Mammary epithelial cell (primary cell): Measurements from ENCODE around the gene TCN2.

ENCODE experiments used
- CTCF ChIP-seq, 2 donors: IDR thresholded peaks in 1 of 2; conservative IDR thresholded peaks in 1 of 2; 2 replicates each; pipeline ENCODE4 v1.5.1; 2011 to 2012; ENCODE audit warnings: inconsistent platforms in 2 of 2, low read length in 2 of 2, mild to moderate bottlenecking in 2 of 2, control low read depth in 1 of 2, low read depth in 1 of 2; ENCODE audit not compliant: insufficient read depth in 1 of 2; ENCODE audit errors: extremely low read depth in 1 of 2
- EZH2 ChIP-seq: IDR thresholded peaks from 2 replicates; pipeline ENCODE4 v1.6.1; 2012; ENCODE audit warnings: low read length, inconsistent platforms, borderline replicate concordance

- TF ChIP-seq EZH2 (no peak), CTCF (conservative IDR thresholded peaks at IDR 0.05 in 1 of 2, IDR thresholded peaks at IDR 0.05 in 1 of 2; ENCODE audit: extremely low read depth in 1 of 2, insufficient read depth in 1 of 2, low read depth in 1 of 2, low read length in 2 of 2) (no peak)
Observed at GRCh38 chr22:30596199-30596598, 10.8 kb upstream of the TCN2 start.
